Muscle layer of duodenum (tissue), 2 donors: ENCODE results near the gene FMC1.

Experiments used
- H3K27ac ChIP-seq: one replicate; pipeline ENCODE4 v1.7.0; 2013; ENCODE audit warnings: mild to moderate bottlenecking, low read length
- H3K27me3 ChIP-seq: one replicate; pipeline ENCODE4 v1.7.0; 2013; ENCODE audit warnings: low read depth, mild to moderate bottlenecking, control low read depth, low read length
- H3K36me3 ChIP-seq, 2 donors: one replicate each; pipeline ENCODE4 v1.7.0; 2013; ENCODE audit warnings: low read length in 2 of 2, control low read depth in 1 of 2, mild to moderate bottlenecking in 1 of 2; ENCODE audit not compliant: insufficient read depth in 2 of 2, control insufficient read depth in 1 of 2
- H3K4me1 ChIP-seq, 2 donors: one replicate each; pipeline ENCODE4 v1.7.0; 2013; ENCODE audit warnings: low read length in 2 of 2, mild to moderate bottlenecking in 2 of 2, control low read depth in 1 of 2, moderate library complexity in 1 of 2; ENCODE audit not compliant: insufficient read depth in 2 of 2, control insufficient read depth in 1 of 2
- H3K4me3 ChIP-seq, 2 donors: one replicate each; pipeline ENCODE4 v1.7.0; 2013; ENCODE audit warnings: low read length in 2 of 2, low read depth in 1 of 2, mild to moderate bottlenecking in 1 of 2
- H3K9me3 ChIP-seq, 2 donors: one replicate each; pipeline ENCODE4 v1.7.0; 2013; ENCODE audit warnings: low read length in 2 of 2, control low read depth in 1 of 2, mild to moderate bottlenecking in 1 of 2; ENCODE audit not compliant: control insufficient read depth in 1 of 2
- donor health status: healthy.

Gene FMC1

DNA sequence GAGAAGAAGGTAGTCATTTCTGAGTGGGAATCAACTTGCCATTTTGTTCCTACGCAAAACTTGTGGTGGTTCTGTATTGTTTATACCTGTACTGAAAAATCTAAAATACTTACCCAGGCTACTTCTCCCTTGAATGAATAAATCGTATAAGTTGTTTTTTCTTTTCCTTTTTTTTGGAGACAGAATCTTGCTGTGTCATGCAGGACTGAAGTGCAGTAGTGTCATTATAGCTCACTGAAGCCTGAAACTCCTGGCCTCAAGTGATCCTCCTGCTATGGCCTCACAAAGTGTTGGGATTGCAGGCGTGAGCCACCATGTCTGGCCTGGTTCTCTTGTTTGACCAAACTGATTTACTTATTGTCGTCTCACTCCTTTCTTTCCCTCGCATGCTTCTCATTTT, 46.5 kb downstream of the FMC1 start:
- no peaks in the 10 kb centered on the region for H3K9me3 ChIP-seq
- no peak overlapping the region for H3K4me3 ChIP-seq
- H3K36me3 ChIP-seq: peaks cover 23 to 24% of the 10 kb centered on the region in 2 donors
- peaks cover 0 to 5% of the 10 kb centered on the region in 2 donors for H3K4me1 ChIP-seq
- no peaks in the 10 kb centered on the region for H3K27me3 ChIP-seq
- H3K27ac ChIP-seq: no peak overlapping the region

DNA sequence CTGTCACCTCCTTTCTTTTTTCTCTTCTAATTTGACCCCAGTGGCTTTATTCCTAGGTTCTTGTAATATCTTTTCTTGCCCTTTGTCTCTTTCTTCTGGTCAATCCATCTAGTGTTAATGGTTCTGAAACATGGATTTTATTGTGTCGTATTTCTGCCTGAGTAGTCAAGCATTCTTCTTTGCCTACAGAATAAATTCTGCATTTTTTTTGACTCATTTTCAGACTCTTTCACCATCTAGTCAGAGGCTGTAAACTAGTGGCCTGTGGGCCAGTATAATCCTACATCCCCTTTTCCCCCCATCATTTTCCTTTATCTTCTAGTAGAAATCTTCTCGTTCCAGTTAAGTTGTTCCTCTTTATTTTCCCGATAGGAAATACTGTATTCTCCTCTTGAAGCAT, 48.0 kb downstream of the FMC1 start:
- Histone ChIP-seq H3K4me3 (no peak overlapping the region), H3K36me3 (peaks cover 26 to 29% of the 10 kb centered on the region in 2 donors), H3K9me3 (no peaks in the 10 kb centered on the region), H3K27ac (no peak overlapping the region), H3K27me3 (no peaks in the 10 kb centered on the region), H3K4me1 (peaks cover 0 to 4% of the 10 kb centered on the region in 2 donors)

DNA sequence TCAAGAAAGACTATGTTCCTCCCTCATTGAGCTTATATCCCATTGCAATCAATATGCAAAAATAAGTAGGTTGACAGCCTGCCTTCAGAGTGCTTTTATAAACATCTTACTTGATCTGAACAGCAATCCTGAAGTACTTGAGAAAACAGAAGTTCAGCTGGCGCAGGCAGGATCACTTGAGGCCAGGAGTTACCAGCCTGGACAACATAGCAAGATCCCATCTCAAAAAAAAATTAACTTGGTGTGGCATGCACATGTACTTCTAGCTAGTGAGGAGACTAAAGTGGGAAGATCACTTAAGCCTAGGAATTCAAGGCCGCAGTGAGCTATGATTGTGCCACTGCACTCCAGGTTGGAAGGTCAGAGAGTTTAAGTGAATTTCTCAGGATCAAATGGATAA, 48.6 kb downstream of the FMC1 start:
- Histone ChIP-seq H3K36me3 (peaks cover 29 to 30% of the 10 kb centered on the region in 2 donors), H3K4me1 (peaks cover 0 to 4% of the 10 kb centered on the region in 2 donors)

GRCh38 chr7:139393621-139394211, 52.6 kb downstream of the FMC1 start:
- peaks cover 19 to 27% of the 10 kb centered on the region in 2 donors for H3K36me3 ChIP-seq
- no peaks in the 10 kb centered on the region for H3K9me3 ChIP-seq
- no peaks in the 10 kb centered on the region for H3K4me1 ChIP-seq
- no peaks in the 10 kb centered on the region for H3K27me3 ChIP-seq
- H3K4me3 ChIP-seq: no peak overlapping the region
- H3K27ac ChIP-seq: no peak overlapping the region

More for the DNA sequence above, 48.6 kb downstream of the FMC1 start:
- Histone ChIP-seq H3K9me3 (no peaks in the 10 kb centered on the region), H3K27ac (no peak overlapping the region), H3K4me3 (no peak overlapping the region), H3K27me3 (no peaks in the 10 kb centered on the region)

DNA sequence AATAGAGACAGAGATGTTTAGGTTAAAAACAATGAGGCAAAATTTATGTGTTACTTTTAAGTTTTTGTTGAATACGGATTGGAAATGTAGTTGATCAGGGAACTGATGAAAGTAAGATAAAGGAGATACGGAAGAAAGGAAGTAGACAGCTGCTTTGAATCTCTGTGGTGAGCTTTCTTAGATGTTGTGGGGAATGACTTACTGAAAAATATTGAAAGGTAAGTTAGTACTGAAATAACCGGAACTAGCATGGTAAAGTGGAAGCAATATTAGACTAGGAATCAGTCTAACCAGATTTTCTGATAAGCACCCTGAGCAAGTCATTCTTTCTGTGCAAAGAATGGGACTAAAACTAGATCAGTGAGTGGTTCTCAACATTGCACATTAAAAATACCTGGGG, 53.4 kb downstream of the FMC1 start:
- H3K4me1 ChIP-seq: no peaks in the 10 kb centered on the region
- no peak overlapping the region for H3K27ac ChIP-seq
- no peaks in the 10 kb centered on the region for H3K9me3 ChIP-seq
- H3K27me3 ChIP-seq: no peaks in the 10 kb centered on the region
- no peak overlapping the region for H3K4me3 ChIP-seq
- peaks cover 18 to 23% of the 10 kb centered on the region in 2 donors for H3K36me3 ChIP-seq
